ENCODE data around the gene MGMT.
A peak's percentile ranks its signal among the peaks of the same experiment; 100 is the strongest.
"Not testable (repeated sequence)": the region's sequence is repeated elsewhere in the genome, so short reads cannot be mapped to it uniquely, and the experiment has no call there.

The MGMT gene

GRCh38 chr10:129466703-129467358 lies at the start of gene MGMT:
MGMT (plus strand) TSS chr10:129467241.
- DNase-seq (ENCODE audit: low read depth) = peak; percentile 98

- DNase-seq (ENCODE audit: low read depth) = no peak
Observed at GRCh38 chr10:129417870-129418269, 49.2 kb upstream of the MGMT start.

DNA sequence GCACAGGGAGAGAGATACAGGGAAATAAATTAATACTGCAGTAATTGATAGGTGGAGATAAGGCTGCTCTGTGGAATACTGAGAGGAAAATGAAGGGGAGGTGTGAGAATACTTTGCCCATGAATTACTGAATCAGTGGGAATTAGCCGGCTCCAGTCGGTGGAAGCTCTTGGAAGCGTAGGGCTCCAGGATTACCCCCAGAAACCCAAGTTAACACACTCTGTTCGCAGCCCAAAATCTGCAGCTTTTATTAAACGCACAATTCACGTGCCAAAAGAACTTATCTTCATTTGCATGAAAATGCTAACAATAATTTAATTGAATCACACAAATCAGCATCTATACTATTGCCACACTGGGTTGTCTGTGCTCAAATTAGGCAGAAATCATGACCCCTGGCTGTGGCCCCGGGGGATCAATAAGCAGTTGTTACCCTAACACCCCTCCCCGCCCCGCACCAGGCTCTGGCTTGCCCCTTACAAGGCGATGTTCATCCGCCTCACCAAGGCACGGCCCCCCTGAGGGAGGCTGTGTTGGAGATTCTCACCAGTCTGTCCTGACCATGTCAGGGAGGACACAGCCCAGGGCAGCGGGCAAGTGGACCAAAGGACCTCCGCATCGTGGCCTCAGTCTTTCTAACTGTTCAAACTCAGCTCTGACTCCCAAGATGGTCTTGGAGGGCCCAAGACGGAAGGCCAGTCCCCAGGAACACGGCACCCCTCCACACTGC lies 48.4 kb upstream of the MGMT start:
- DNase-seq (ENCODE audit: low read depth) = no peak

DNA sequence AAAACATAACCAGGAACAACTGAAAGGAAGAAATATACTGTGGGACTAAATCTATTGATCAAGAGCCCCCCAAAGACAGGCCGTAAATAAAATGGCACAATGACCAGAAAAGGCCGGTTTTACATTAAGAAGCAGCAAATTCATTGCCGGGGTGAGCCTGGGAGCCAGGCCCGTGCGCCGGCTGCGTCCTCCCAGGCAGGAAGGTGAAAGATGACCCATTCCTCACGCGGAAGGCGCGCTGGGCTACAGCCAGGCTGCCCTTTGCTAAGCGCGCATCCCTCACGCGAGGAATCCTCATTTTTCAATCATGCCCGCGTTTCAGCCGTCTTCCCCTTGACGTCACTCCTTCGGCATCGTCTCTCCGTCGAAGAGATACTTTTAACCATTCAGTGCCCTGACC lies 47.6 kb upstream of the MGMT start:
- no peak for DNase-seq (ENCODE audit: low read depth)

- DNase-seq (ENCODE audit: low read depth) = no peak
Observed at GRCh38 chr10:129421399-129422010, 45.5 kb upstream of the MGMT start.

- no peak for DNase-seq (ENCODE audit: low read depth)
Observed at GRCh38 chr10:129424978-129425377, 42.1 kb upstream of the MGMT start.

- no peak for DNase-seq (ENCODE audit: low read depth)
Observed at GRCh38 chr10:129426606-129427005, 40.4 kb upstream of the MGMT start.

GRCh38 chr10:129433266-129433665 lies 33.8 kb upstream of the MGMT start:
- DNase-seq (ENCODE audit: low read depth) = no peak

GRCh38 chr10:129435724-129436123 lies 31.3 kb upstream of the MGMT start:
- DNase-seq (ENCODE audit: low read depth) = not testable (repeated sequence)

GRCh38 chr10:129438024-129438423 lies 29.0 kb upstream of the MGMT start:
- DNase-seq (ENCODE audit: low read depth) = no peak

GRCh38 chr10:129440247-129440646 lies 26.8 kb upstream of the MGMT start:
- DNase-seq (ENCODE audit: low read depth) = no peak

DNA sequence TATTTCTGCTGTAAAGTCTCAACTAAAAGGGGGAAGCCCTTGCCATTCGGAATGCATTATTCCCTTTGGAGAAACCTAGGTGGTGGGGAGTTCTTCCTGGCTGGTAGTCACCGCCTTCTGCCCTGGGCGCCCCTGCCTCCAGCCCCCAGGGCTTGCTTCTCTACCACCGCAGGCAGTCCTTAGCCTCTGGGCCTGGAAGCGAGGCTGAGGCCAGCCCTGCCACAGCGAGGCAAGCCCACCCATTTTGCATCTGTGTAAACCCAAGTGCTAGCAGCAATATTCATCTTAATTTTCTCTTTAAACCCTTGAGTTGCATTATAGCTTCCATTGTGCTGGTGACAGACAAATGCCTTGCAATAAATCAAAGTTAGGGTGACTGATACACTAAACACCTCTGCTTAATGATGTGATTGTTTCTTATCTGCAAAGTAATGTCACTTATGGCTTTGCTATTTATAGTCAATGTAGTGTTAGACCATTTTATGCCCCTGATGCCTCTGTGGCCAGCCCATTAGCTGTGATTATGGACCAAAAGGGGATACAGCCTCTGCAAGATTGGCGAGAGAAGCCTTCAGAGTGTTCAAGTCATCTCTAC lies 26.2 kb upstream of the MGMT start:
- DNase-seq (ENCODE audit: low read depth) = no peak

DNA sequence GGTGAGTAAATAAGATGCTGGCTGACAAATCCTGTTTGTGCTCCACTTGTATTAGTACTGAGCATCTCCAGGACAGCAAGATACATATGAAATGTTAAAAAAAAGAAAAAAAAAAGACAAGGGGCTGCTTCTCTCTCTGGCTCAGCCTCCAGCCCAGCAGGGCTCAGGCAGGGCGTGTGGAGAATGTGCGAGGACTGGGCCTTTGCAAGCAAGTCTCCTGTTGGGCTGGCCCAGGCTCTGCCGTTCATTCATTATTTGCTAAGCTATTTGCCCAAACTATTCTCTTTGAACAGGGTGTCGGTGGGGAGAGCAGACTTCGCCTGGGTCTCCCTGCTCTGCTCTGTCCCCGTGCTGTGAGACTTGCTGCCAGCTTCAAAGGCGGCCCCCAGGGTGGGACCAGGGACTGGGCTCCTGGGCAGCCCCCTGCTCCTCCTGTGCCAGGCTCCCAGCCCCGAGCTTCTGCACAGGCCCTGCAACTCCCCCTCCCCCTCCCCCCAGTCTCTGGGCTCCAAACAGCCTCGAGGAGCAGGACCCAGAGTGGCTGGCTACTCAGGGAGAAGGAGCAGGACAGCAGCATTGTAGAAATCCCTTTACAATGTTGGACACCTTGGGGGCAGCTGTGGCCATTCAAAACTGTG lies 25.6 kb upstream of the MGMT start:
- no peak for DNase-seq (ENCODE audit: low read depth)

DNA sequence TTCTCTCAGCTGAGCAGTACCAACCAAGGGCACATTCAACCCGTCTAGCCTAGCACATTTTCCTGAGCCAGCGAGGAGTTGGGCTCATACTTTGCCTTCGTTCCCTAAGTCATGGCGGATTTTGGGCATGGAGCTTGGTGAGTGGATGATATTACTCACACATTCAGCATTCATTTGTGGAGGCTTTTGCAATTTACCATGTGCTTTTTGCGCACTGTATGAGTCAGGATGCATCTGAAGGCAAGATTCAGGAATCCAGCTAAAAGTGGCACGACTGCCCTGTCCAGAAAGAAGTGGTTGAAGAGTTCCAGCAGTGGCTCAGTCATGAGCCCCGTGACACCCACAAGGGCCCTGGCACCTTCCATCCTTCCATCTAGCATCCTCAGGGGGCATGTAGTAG lies 24.2 kb upstream of the MGMT start:
- no peak for DNase-seq (ENCODE audit: low read depth)

DNA sequence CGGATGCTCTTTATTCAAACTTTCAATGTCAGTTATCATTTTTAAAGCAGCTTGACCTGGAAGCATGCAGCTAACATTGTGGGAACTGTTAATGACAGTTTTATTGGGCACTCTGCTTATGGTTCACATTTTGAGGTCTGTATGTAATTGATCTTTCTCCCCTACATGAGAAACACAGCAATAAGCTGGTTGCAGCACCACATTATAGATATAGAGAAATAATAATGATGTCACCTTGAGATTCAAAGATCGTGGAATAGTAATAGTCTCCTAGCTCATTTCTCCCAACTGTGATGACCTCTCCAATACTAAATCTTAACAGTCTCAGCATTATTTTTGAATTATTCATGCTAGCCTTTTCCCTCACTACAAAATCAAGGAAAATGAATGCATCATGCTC lies 22.7 kb upstream of the MGMT start:
- no peak for DNase-seq (ENCODE audit: low read depth)

DNA sequence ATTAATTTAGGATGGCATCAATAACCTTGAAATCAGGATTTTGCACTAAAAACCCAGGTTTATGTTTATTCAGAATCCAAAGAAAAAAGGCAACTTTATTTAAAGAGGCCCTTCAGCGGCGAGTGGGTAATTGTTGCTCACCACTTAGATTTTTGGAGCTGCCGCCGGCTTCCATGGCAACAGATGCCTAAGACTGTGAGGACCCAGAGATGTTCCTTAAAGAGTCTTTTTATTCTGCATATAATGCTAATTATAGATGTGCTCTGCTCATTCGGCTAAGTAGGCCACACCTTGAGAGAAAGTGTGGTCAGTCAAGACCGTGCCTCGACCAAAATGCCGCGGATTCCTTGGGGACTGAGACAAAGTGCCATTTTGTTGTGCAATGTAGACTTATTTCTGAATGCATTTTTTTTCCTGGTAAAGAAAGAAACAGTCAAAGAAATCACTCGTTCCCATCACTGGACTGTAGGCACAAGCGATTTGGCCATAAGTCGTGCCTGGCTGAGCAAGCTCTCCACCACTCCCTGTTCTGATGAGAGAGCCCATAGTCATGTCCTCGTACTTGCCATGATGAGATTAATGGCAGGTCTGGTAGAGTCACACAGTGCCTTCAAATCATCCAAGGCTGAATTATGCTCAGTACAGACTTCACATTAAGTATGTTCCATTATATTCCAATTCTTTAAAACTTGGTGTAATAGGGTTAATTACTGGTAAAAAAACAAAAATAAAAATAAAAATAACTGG lies 21.4 kb upstream of the MGMT start:
- DNase-seq (ENCODE audit: low read depth) = no peak

GRCh38 chr10:129446183-129446581 lies 20.9 kb upstream of the MGMT start:
- no peak for DNase-seq (ENCODE audit: low read depth)

DNA sequence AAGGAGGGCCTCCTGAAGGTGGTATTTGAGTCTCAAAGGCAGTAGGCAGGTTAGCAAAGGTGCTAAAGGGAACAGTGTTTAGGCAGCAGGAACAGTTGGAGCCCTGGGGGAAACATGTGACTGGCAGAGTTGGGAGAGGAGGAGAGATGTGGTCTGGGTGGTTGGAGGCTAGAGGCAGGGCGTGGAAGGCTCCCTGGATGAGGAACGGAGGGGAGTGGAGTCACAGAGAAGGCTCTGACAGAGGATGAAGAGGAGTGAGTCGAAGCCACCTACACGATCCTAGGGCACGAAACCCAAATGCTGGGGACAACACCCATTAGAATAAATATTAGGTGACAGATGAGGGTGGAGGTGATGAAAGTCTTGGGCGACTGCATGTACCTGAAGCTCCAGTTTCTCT lies 19.6 kb upstream of the MGMT start:
- no peak for DNase-seq (ENCODE audit: low read depth)

GRCh38 chr10:129448086-129448485 lies 19.0 kb upstream of the MGMT start:
- DNase-seq (ENCODE audit: low read depth) = no peak

GRCh38 chr10:129448539-129448938 lies 18.5 kb upstream of the MGMT start:
- DNase-seq (ENCODE audit: low read depth) = no peak

- no peak for DNase-seq (ENCODE audit: low read depth)
Observed at GRCh38 chr10:129449893-129450292, 17.1 kb upstream of the MGMT start.

DNA sequence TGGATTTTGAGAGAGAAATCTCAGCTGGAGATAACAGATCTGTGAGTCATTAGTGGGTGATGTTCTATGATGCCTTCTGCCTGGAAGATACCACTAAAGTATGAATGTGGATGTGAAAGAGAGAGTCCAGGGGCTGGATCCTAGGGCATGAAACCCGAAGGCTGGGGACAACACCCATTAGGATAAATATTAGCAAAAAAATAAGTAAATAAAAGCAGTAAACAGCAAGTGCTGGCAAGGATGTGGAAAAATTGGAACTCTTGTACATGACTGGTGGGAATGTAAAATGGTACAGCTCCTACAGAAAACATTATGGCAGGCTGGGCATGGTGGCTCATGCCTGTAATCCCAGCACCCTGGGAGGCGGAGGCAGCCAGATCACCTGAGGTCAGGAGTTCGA lies 16.6 kb upstream of the MGMT start:
- DNase-seq (ENCODE audit: low read depth) = no peak

Measured in activated T-cell treated with anti-CD3 and anti-CD28 coated beads for 24 hours (primary cell).